HL-60/S4 (cell line): Measurements from ENCODE around the gene NAA40.

Experiments
- in situ Hi-C: fragments of 300-500 bp; cut with MboI; formaldehyde crosslinking; loops from 2 replicates; pipeline ENCODE4 v1.14.3; 2022; ENCODE audit warnings: low sequenced_read_pairs

Gene NAA40

DNA sequence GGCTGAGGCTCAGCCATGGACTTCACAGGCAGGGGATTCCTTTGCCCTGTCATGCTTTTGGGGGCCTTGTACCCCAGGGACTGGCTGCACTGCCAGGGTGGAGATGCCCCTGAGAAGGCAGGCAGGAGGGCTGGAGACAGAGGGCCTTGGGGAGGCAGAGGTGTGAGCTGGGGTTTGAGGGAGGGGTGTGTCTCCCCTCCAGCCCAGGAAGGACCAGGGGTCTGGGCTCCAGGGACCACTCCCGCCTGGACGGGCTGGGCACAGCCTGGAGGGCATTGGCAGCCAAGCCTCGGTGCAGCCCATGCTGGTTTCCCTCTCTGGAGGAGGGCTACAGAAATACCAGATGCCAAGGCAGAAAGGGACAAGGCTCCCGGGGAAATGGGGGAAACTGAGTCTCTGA, 66.9 kb downstream of the NAA40 start:
- in situ Hi-C loops: loop anchor here (10.0 kb wide), 1 partner anchor 139 kb away; no protein-coding TSS in a partner anchor

DNA sequence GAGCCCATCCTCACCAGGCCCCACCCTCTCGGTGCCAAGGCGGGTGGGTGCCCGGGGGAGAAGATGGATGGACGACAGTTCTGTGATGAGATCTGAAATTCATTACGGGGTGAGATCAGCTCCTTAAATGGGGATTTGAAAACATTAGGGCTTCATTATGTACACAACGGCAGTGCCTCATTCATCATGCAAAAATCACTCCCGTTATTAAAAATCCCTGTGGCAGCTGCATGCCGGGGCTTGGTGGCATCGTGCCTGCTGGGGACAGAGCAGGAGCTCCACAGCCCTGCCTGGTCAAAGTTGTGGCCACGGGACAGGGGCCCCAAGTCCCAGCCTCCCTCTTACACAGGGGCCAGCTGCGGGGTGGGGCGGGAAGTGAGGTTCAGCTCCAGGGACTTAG, 67.6 kb downstream of the NAA40 start:
- in situ Hi-C loops: loop anchor here (10.0 kb wide), 1 partner anchor 138 kb away; no protein-coding TSS in a partner anchor
